Subcutaneous abdominal adipose tissue (tissue), 5 donors: ENCODE measurements around the gene YIPF1.
A peak's percentile ranks its signal among the peaks of the same experiment; 100 is the strongest.
"Not testable (repeated sequence)": the region's sequence is repeated elsewhere in the genome, so short reads cannot be mapped to it uniquely, and the experiment has no call there.

Experiments used
- H3K27ac ChIP-seq: one replicate; pipeline ENCODE4 v1.7.0; 2013; ENCODE audit warnings: low read depth, mild to moderate bottlenecking, inconsistent platforms, low read length, moderate library complexity
- H3K27me3 ChIP-seq, 5 donors: one replicate each; pipeline ENCODE4 v1.7.0; 2013; ENCODE audit warnings: low read length in 5 of 5, inconsistent platforms in 1 of 5; ENCODE audit not compliant: control insufficient read depth in 5 of 5, insufficient read depth in 4 of 5
- H3K36me3 ChIP-seq, 5 donors: one replicate each; pipeline ENCODE4 v1.7.0; 2013; ENCODE audit warnings: low read length in 5 of 5; ENCODE audit not compliant: control insufficient read depth in 5 of 5, insufficient read depth in 5 of 5
- H3K4me1 ChIP-seq, 5 donors: one replicate each; pipeline ENCODE4 v1.7.0; 2013; ENCODE audit warnings: low read length in 5 of 5, mild to moderate bottlenecking in 3 of 5, moderate library complexity in 1 of 5; ENCODE audit not compliant: control insufficient read depth in 5 of 5, insufficient read depth in 5 of 5
- H3K4me3 ChIP-seq, 5 donors: one replicate each; pipeline ENCODE4 v1.7.0; 2013; ENCODE audit warnings: low read length in 5 of 5, low read depth in 1 of 5
- H3K9ac ChIP-seq, 5 donors: one replicate each; pipeline ENCODE4 v1.7.0; 2013; ENCODE audit warnings: low read length in 5 of 5, mild to moderate bottlenecking in 4 of 5, moderate library complexity in 3 of 5
- H3K9me3 ChIP-seq, 5 donors: one replicate each; pipeline ENCODE4 v1.7.0; 2013; ENCODE audit warnings: low read length in 5 of 5; ENCODE audit not compliant: control insufficient read depth in 5 of 5
- donor health status: healthy.
- donor health status: healthy.
- donor health status: healthy.
- donor health status: healthy.
- donor health status: healthy.

Gene YIPF1

GRCh38 chr1:53895421-53895820, 5.8 kb upstream of the YIPF1 start:
- H3K9me3 ChIP-seq, result no peaks in the 10 kb centered on the region
- H3K4me3 ChIP-seq, result no peak overlapping the region
- H3K36me3 ChIP-seq, result no peaks in the 10 kb centered on the region
- no peak overlapping the region for H3K27ac ChIP-seq
- H3K4me1 ChIP-seq, result peaks cover under 1 to 40% (median 21%) of the 10 kb centered on the region in 5 donors
- H3K27me3 ChIP-seq, result no peaks in the 10 kb centered on the region
- H3K9ac ChIP-seq, result no peak overlapping the region

- Histone ChIP-seq H3K27me3 (no peaks in the 10 kb centered on the region), H3K36me3 (no peaks in the 10 kb centered on the region), H3K27ac (no peak overlapping the region), H3K9me3 (no peaks in the 10 kb centered on the region), H3K4me3 (no peak overlapping the region), H3K9ac (no peak overlapping the region), H3K4me1 (peaks cover 2 to 44% (median 25%) of the 10 kb centered on the region in 5 donors)
Measured at GRCh38 chr1:53894644-53895043, 5.0 kb upstream of the YIPF1 start.

GRCh38 chr1:53893999-53894636, 4.5 kb upstream of the YIPF1 start, which contains the start of gene DIO1:
TSS of gene DIO1 (plus strand) at chr1:53894187. CDS start at chr1:53894211, 24 bp downstream.
- Histone ChIP-seq H3K27ac (no peak within 1 kb of the TSS), H3K36me3 (no peaks in the 10 kb centered on the region), H3K4me1 (peaks cover 2 to 42% (median 22%) of the 10 kb centered on the region in 5 donors), H3K9ac (no peak within 1 kb of the TSS), H3K27me3 (no peaks in the 10 kb centered on the region), H3K9me3 (no peaks in the 10 kb centered on the region), H3K4me3 (no peak within 1 kb of the TSS)

GRCh38 chr1:53892911-53893310, 3.3 kb upstream of the YIPF1 start:
- Histone ChIP-seq H3K27ac (no peak overlapping the region), H3K9me3 (no peaks in the 10 kb centered on the region), H3K27me3 (no peaks in the 10 kb centered on the region), H3K9ac (no peak overlapping the region), H3K36me3 (no peaks in the 10 kb centered on the region), H3K4me1 (peaks cover 2 to 43% (median 25%) of the 10 kb centered on the region in 5 donors), H3K4me3 (no peak overlapping the region)

- no peaks in the 10 kb centered on the region for H3K27me3 ChIP-seq
- H3K36me3 ChIP-seq, result peaks cover 0 to 7% (median 3%) of the 10 kb centered on the region in 5 donors
- H3K27ac ChIP-seq, result no peak overlapping the region
- H3K9me3 ChIP-seq, result no peaks in the 10 kb centered on the region
- no peak overlapping the region for H3K4me3 ChIP-seq
- H3K4me1 ChIP-seq, result peaks cover 2 to 38% (median 22%) of the 10 kb centered on the region in 5 donors
- H3K9ac ChIP-seq, result no peak overlapping the region
Measured at GRCh38 chr1:53891678-53892077, 2.1 kb upstream of the YIPF1 start.

GRCh38 chr1:53891018-53891417, 1.4 kb upstream of the YIPF1 start:
- Histone ChIP-seq H3K9me3 (no peaks in the 10 kb centered on the region), H3K4me1 (peaks cover 2 to 33% (median 16%) of the 10 kb centered on the region in 5 donors), H3K27me3 (no peaks in the 10 kb centered on the region), H3K27ac (no peak overlapping the region), H3K4me3 (no peak overlapping the region), H3K36me3 (peaks cover 0 to 12% (median 6%) of the 10 kb centered on the region in 5 donors), H3K9ac (no peak overlapping the region)

GRCh38 chr1:53890522-53890941, 935 bp upstream of the YIPF1 start:
- Histone ChIP-seq H3K9me3 (no peaks in the 10 kb centered on the region), H3K4me3 (peak overlapping the region; percentile 77 to 91 (median 88)), H3K4me1 (peaks cover 2 to 30% (median 16%) of the 10 kb centered on the region in 5 donors), H3K9ac (peak overlapping the region; percentile 16 to 92 (median 85)), H3K27me3 (no peaks in the 10 kb centered on the region), H3K36me3 (peaks cover 2 to 17% (median 8%) of the 10 kb centered on the region in 5 donors), H3K27ac (peak overlapping the region; percentile 77)

- Histone ChIP-seq H3K36me3 (peaks cover 7 to 22% (median 10%) of the 10 kb centered on the region in 5 donors), H3K9ac (peak overlapping the region in 2 of 5 donors; percentile 89 to 92), H3K27ac (peak overlapping the region; percentile 77), H3K4me1 (peaks cover 2 to 27% (median 16%) of the 10 kb centered on the region in 5 donors), H3K9me3 (no peaks in the 10 kb centered on the region), H3K4me3 (peak overlapping the region; percentile 77 to 98 (median 90)), H3K27me3 (no peaks in the 10 kb centered on the region)
Measured at GRCh38 chr1:53888681-53889080, 916 bp downstream of the YIPF1 start.

- not testable (repeated sequence) for H3K4me1 ChIP-seq, H3K9me3 ChIP-seq, H3K27me3 ChIP-seq, H3K4me3 ChIP-seq, H3K27ac ChIP-seq, H3K9ac ChIP-seq
- peaks cover 11 to 46% (median 26%) of the 10 kb centered on the region in 5 donors for H3K36me3 ChIP-seq
Measured at GRCh38 chr1:53883600-53883999, 6.0 kb downstream of the YIPF1 start.

GRCh38 chr1:53881853-53882252, 7.7 kb downstream of the YIPF1 start:
- not testable (repeated sequence) for H3K27me3 ChIP-seq, H3K27ac ChIP-seq, H3K4me3 ChIP-seq, H3K4me1 ChIP-seq, H3K9ac ChIP-seq, H3K9me3 ChIP-seq
- peaks cover 11 to 55% (median 37%) of the 10 kb centered on the region in 5 donors for H3K36me3 ChIP-seq
